ENCODE data around the gene ZNF319.

ZNF319 gene

DNA sequence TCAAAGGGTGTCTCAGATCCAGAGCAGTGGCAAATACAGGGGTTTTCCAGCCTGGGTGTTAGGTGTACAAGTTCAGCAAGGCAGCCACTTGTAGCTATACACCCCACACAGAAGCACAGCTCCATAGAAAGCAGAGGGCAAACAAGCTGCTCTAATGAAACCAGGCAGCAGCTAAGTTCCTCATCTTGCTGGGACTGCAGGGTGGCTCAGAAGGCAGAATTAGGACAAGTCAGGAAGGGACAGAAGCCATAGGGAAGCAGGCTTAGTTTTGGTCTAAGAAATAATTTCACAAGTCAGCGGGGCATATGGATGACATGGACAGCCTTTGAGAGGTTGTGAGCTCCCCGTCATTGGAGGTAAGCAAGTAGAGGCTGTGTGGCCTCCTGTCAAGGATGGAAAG, 53.2 kb downstream of the ZNF319 start:
- H3K9ac ChIP-seq (ENCODE audit: low read depth, low read length), result no peak overlapping the region
- no peaks in the 10 kb centered on the region for H3K36me3 ChIP-seq (ENCODE audit: insufficient read depth, low read length)
- H3K4me1 ChIP-seq (ENCODE audit: insufficient read depth, low read length), result no peaks in the 10 kb centered on the region

DNA sequence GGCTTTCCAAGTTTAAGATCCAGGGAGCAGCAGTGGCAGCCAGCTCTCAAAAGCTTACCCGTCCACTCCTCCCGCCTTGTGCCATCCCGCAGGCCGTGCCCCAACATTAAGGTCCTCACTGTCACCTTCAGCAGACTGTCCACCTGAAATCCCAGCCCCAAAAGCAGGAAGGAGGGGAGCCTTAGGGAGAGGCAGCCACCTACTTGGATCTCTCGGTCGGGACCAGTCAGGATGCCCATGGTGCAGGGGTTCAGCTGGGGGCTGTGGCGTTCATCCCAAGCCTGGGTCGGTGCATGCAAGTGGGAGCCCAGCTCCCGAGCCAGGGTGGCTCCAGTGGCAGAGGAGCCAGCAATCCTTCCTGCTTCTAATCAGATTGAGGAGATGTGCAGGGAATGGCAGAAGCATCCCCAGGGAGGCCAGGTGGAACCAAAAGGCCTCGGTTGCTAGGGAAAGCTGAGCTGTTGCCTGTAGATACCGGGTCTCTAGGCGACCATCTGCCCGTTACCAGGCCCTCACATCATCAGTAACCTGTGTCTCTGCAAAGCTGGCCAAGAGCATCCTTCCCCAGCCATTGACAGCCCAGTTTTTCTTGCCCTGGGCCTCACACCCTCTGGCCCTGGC, 54.2 kb downstream of the ZNF319 start:
- no peaks in the 10 kb centered on the region for H3K36me3 ChIP-seq (ENCODE audit: insufficient read depth, low read length)
- no peaks in the 10 kb centered on the region for H3K4me1 ChIP-seq (ENCODE audit: insufficient read depth, low read length)
- H3K9me3 ChIP-seq (ENCODE audit: control insufficient read depth, insufficient read depth, low read length), result no peaks in the 10 kb centered on the region
- no peak overlapping the region for H3K9ac ChIP-seq (ENCODE audit: low read depth, low read length)

More for the DNA sequence above, 53.2 kb downstream of the ZNF319 start:
- no peaks in the 10 kb centered on the region for H3K9me3 ChIP-seq (ENCODE audit: control insufficient read depth, insufficient read depth, low read length)

DNA sequence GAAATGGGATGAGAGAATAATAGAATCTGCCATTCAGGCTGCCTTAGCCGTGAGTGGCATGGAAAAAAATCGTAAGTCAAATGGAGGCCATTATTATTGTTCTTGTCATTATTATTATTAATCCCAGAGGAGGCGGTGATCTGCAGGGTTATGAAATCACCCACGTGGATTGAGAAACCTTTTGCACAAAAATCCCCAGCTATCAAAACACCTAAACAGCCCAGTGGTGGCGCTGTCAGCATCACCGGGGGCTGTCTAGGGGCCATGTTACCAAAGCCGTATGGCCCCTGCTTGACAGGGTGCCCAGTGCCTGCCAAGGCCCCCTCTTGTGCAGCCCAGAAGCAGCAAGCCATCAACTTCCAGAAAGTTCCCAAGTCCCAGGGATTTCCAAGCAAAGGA, 54.7 kb downstream of the ZNF319 start:
- no peaks in the 10 kb centered on the region for H3K36me3 ChIP-seq (ENCODE audit: insufficient read depth, low read length)
- H3K9ac ChIP-seq (ENCODE audit: low read depth, low read length), result no peak overlapping the region
- no peaks in the 10 kb centered on the region for H3K4me1 ChIP-seq (ENCODE audit: insufficient read depth, low read length)
- no peaks in the 10 kb centered on the region for H3K9me3 ChIP-seq (ENCODE audit: control insufficient read depth, insufficient read depth, low read length)

DNA sequence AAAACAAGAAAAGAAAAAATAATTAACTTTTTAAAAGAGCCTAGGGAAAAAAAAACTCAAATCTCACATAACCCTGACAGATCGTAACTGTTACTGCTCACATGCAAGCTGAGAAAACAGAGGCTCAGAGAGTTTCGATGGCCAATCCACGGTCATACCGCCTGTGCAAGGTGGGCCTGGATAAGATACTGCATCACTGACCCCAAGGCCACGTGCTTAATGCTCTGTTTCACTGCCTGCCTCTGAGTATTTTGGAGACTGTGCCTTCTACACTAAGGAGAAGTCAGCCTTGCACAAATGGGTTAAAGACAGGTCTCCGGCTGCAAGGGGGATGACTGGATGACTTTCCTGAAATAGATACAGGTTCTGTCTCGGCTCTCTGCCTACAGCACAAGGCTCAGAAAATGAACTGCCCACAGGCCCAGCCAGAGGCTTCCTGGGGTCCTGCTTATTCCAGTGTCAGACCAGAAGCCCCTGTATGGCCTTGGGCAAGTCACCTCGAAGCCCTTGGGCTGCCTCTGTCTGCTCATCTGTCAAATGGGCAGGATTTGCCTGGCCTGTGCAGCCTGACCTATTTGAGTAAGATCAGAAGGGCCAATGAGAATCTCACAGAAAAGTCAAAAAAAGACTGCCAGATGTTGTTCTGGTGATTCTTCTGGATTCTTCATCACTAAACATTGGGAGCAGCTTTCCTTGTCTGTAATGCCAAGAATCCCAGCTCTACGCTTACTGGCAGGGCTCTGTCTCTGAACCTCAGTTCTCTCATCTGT, 55.3 kb downstream of the ZNF319 start:
- no peak overlapping the region for H3K9ac ChIP-seq (ENCODE audit: low read depth, low read length)
- no peaks in the 10 kb centered on the region for H3K4me1 ChIP-seq (ENCODE audit: insufficient read depth, low read length)
- H3K9me3 ChIP-seq (ENCODE audit: control insufficient read depth, insufficient read depth, low read length), result no peaks in the 10 kb centered on the region
- no peaks in the 10 kb centered on the region for H3K36me3 ChIP-seq (ENCODE audit: insufficient read depth, low read length)

Data from ES-I3 (cell line).